EL (cell line): ENCODE results near the gene COMT.

ENCODE experiments used
- DNase-seq: peaks from one replicate; pipeline ENCODE4 v3.0.0-alpha.2; 2016

Gene COMT

GRCh38 chr22:19984201-19984753 lies 42.7 kb downstream of the COMT start:
- DNase-seq, result peak; percentile 85

GRCh38 chr22:19984851-19985811 lies 43.6 kb downstream of the COMT start:
- no peak for DNase-seq

- DNase-seq, result no peak
Measured at GRCh38 chr22:19986011-19986409, 44.4 kb downstream of the COMT start.

GRCh38 chr22:19986410-19987341 lies 45.1 kb downstream of the COMT start:
- DNase-seq, result peak; percentile 76

- DNase-seq, result no peak
Measured at GRCh38 chr22:19987394-19988306, 46.1 kb downstream of the COMT start.

- DNase-seq, result no peak
Measured at GRCh38 chr22:19988331-19988808, 46.8 kb downstream of the COMT start.

- DNase-seq, result no peak
Measured at GRCh38 chr22:19988965-19989724, 47.6 kb downstream of the COMT start.

GRCh38 chr22:19989725-19990067 lies 48.1 kb downstream of the COMT start:
- no peak for DNase-seq

GRCh38 chr22:19990188-19990587 lies 48.6 kb downstream of the COMT start:
- no peak for DNase-seq

GRCh38 chr22:19990609-19991394 lies 49.2 kb downstream of the COMT start:
- no peak for DNase-seq

GRCh38 chr22:19991395-19991644 lies 49.7 kb downstream of the COMT start:
- no peak for DNase-seq

GRCh38 chr22:19991645-19992451 lies 50.3 kb downstream of the COMT start:
- DNase-seq, result no peak

GRCh38 chr22:19992481-19992911 lies 50.9 kb downstream of the COMT start:
- DNase-seq, result no peak

- DNase-seq, result no peak
Measured at GRCh38 chr22:19992921-19993355, 51.4 kb downstream of the COMT start.

GRCh38 chr22:19993926-19994325 lies 52.4 kb downstream of the COMT start:
- no peak for DNase-seq

- DNase-seq, result no peak
Measured at GRCh38 chr22:19994851-19995610, 53.5 kb downstream of the COMT start.

GRCh38 chr22:19995611-19996339 lies 54.2 kb downstream of the COMT start:
- no peak for DNase-seq

- no peak for DNase-seq
Measured at GRCh38 chr22:19996694-19997384, 55.3 kb downstream of the COMT start.
